ENCODE results near the gene RRAD. TPM values are rescaled to one million over a fixed set of nuclear protein-coding genes. Genes with fewer than 3 reads are reported as not detected.
"Not testable (repeated sequence)": the region's sequence is repeated elsewhere in the genome, so short reads cannot be mapped to it uniquely, and the experiment has no call there.

Gene RRAD
- total RNA-seq, 1 donor from 2014 or later, result 135 TPM

- Histone ChIP-seq H3K4me1 (peaks cover 49% of the 10 kb centered on the region), H3K36me3 (no peaks in the 10 kb centered on the region), H3K27ac (replicated peaks) (peak overlapping the region; percentile 96), H3K4me3 (no peak overlapping the region), H3K9me3 (replicated peaks) (no peaks in the 10 kb centered on the region), H3K27me3 (ENCODE audit: low read depth) (no peaks in the 10 kb centered on the region)
- no peak for TF ChIP-seq CTCF (IDR thresholded peaks at IDR 0.05; ENCODE audit: borderline replicate concordance)
- no peak for DNase-seq
- intact Hi-C loops (cut with micrococcal nuclease), result no loop called here
Observed at GRCh38 chr16:66898933-66899309, 26.4 kb downstream of the RRAD start.

DNA sequence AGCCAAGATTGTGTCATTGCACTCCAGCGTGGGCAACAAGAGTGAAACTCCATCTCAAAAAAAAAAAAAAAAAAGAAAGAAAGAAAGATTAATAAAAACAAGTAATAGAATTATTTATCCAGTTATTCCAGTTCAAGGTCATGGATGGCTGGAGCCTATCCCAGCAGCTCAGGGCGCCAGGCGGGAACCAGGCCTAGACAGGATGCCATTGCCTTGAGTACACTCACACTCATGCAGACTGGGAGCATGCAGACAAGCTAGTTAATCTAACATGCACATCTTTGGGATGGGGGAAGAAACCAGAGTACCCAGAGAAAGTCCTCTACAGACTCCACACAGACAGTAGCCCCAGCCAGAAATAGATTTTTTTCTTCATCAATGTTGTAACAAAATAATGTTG, 27.1 kb downstream of the RRAD start:
- intact Hi-C loops (cut with micrococcal nuclease), result no loop called here
- no peaks in the 10 kb centered on the region for H3K27me3 ChIP-seq (ENCODE audit: low read depth)
- TF ChIP-seq CTCF (IDR thresholded peaks at IDR 0.05; ENCODE audit: borderline replicate concordance), result no peak
- peak overlapping the region; percentile 96 for H3K27ac ChIP-seq (replicated peaks)
- no peaks in the 10 kb centered on the region for H3K9me3 ChIP-seq (replicated peaks)
- DNase-seq, result no peak
- H3K4me1 ChIP-seq, result peaks cover 49% of the 10 kb centered on the region
- H3K4me3 ChIP-seq, result no peak overlapping the region
- no peaks in the 10 kb centered on the region for H3K36me3 ChIP-seq

GRCh38 chr16:66896682-66897081, 28.7 kb downstream of the RRAD start:
- H3K9me3 ChIP-seq (replicated peaks); H3K36me3 ChIP-seq; intact Hi-C loops (cut with micrococcal nuclease); H3K27me3 ChIP-seq (ENCODE audit: low read depth); H3K4me3 ChIP-seq; DNase-seq; H3K27ac ChIP-seq (replicated peaks): not testable (repeated sequence)
- H3K4me1 ChIP-seq, result peaks cover 40% of the 10 kb centered on the region

- TF ChIP-seq CTCF (IDR thresholded peaks at IDR 0.05; ENCODE audit: borderline replicate concordance), result no peak
- H3K27ac ChIP-seq (replicated peaks), result no peak overlapping the region
- H3K36me3 ChIP-seq, result no peaks in the 10 kb centered on the region
- H3K4me1 ChIP-seq, result peaks cover 33% of the 10 kb centered on the region
- no peak overlapping the region for H3K4me3 ChIP-seq
- intact Hi-C loops (cut with micrococcal nuclease), result no loop called here
- no peaks in the 10 kb centered on the region for H3K27me3 ChIP-seq (ENCODE audit: low read depth)
- no peak for DNase-seq
- H3K9me3 ChIP-seq (replicated peaks), result no peaks in the 10 kb centered on the region
Observed at GRCh38 chr16:66895999-66896398, 29.3 kb downstream of the RRAD start.

- no peaks in the 10 kb centered on the region for H3K36me3 ChIP-seq
- peaks cover 29% of the 10 kb centered on the region for H3K4me1 ChIP-seq
- H3K4me3 ChIP-seq, result no peak overlapping the region
- TF ChIP-seq CTCF (IDR thresholded peaks at IDR 0.05; ENCODE audit: borderline replicate concordance), result no peak
- intact Hi-C loops (cut with micrococcal nuclease), result no loop called here
- no peaks in the 10 kb centered on the region for H3K27me3 ChIP-seq (ENCODE audit: low read depth)
- no peak overlapping the region for H3K27ac ChIP-seq (replicated peaks)
- no peak for DNase-seq
- no peaks in the 10 kb centered on the region for H3K9me3 ChIP-seq (replicated peaks)
Observed at GRCh38 chr16:66895689-66895979, 29.7 kb downstream of the RRAD start.

GRCh38 chr16:66894948-66895688, 30.2 kb downstream of the RRAD start:
- TF ChIP-seq CTCF (IDR thresholded peaks at IDR 0.05; ENCODE audit: borderline replicate concordance), result peak; percentile 89
- intact Hi-C loops (cut with micrococcal nuclease), result no loop called here

More at GRCh38 chr16:66894948-66895688, 30.2 kb downstream of the RRAD start:
- peak; percentile 63 for DNase-seq
- no peaks in the 10 kb centered on the region for H3K27me3 ChIP-seq (ENCODE audit: low read depth)
- no peak overlapping the region for H3K27ac ChIP-seq (replicated peaks)
- H3K9me3 ChIP-seq (replicated peaks), result no peaks in the 10 kb centered on the region
- peaks cover 24% of the 10 kb centered on the region for H3K4me1 ChIP-seq
- no peak overlapping the region for H3K4me3 ChIP-seq
- H3K36me3 ChIP-seq, result no peaks in the 10 kb centered on the region

All from left ventricle myocardium inferior (tissue), 1 donor.